ENCODE measurements around the gene TOR2A.

Gene TOR2A

DNA sequence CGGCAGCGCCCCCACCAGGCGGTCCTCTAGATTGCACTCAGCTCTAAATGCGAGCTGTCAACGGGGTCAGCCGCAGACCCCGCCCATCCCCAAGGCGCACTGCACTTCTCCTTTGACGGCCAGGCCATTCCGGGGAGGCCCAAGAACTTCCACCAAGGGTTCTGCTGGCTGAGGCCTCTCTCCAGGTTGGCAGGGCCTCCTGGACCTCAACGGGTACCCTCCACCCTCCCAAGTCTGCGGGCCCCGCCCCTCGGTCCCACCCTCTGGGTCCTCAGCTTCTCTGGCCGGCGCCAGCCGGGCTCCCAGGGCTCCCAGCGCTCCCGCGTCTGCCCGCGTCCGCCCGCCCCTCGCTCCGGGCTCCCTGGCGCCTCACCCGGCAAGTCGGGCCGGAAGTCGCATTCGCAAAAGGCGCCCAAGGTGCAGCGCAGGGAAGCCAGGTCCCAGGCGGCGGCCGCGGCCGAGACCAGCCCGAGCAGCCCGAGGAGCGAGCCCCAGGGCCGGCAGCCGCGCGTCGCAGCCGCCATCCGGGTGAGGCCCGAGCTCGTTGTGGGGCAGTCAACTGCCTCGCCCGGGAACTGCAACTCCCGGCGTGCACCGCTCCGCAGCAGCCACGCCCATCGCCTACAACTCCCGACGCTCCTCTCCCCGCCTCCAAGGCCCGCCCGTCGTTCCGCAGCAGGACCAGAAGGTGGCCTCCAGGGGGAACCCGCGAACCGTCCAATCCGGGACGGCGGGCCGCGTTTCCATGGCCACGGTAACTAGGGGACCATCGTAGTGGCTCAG is at the start of gene TOR2A:
TSS of gene TOR2A (minus strand) at position 548 of the 783 bp plus-strand sequence. CDS start at position 524, 24 bp downstream.
- DNase-seq: peak; percentile 99

DNA sequence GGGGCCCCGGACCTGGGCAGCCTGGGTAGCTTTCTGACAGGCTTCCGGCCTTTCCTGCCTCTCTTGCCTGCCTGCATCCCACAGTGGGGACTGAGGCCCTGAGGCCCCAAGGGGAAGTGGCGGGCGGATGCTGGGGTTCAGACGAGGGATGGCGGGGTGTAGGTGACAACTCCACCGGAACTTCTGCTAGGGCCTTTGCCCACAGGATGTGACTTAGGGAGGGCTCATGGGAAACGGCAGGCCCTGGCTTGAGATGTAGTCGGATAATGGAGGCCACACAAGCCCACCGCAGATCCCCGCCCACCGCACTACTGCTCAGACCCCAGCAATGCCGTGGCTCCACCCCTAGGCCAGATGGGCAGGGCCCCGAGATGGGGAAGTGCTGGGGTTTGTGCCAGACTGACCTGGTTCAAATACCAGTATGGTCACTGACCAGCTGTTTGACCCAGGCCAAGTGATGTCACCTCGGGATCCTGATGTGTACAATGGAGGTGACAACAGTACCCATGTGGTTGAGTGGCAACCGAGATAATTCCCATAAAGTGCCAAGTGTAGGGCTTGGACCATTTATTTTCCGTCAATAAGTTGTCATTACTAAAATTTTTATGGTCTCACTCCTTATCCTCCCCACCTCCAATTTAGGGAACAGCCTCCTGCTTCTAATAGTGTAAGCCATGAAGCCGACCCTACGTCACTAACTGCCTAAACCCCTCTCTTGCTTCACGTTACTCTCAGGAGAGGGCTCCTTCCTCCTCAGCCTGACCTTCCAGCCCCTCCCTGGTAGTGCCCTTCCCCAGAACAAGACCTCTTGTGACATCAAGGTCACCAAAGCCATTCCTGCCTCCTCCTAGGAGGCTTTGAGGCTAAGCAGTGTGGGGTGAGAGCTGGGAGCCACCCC is 48.3 kb upstream of the TOR2A start:
- peak; percentile 93 for DNase-seq

DNA sequence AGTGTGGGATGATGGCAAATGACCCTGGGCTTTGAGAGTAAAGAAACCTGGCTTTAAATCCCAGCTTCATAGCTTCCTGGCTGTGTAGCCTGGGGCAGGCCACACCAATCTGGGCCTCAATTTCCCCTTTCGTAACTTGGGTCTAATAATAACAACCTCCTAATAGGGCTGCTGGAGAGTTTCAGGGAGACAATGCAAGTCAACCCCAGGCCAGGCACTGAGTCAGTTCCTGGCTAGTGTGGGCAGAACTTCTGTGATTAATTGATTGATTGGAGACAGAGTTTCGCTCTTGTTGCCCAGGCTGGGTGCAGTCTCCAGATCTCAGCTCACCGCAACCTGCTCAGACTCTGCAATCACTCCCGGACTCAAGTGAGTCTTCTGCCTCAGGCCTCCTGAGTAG is 46.7 kb upstream of the TOR2A start:
- no peak for DNase-seq

DNA sequence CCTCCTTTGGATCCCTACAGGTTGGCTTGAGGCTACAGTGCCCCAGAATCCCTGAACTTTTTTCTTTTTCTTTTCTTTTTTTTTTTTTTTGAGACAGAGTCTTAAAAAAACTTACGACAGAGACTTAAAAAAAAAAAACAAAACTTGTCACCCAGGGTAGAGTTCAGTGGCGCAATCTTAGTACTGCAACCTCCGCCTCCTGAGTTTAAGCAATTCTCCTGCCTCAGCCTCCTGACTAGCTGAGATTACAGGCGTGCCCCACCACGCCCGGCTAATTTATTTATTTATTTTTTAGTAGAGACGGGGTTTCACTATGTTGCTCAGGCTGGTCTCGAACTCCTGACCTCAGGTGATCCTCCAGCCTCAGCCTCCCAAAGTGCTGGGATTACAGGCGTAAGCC is 45.8 kb upstream of the TOR2A start:
- peak; percentile 67 for DNase-seq

DNA sequence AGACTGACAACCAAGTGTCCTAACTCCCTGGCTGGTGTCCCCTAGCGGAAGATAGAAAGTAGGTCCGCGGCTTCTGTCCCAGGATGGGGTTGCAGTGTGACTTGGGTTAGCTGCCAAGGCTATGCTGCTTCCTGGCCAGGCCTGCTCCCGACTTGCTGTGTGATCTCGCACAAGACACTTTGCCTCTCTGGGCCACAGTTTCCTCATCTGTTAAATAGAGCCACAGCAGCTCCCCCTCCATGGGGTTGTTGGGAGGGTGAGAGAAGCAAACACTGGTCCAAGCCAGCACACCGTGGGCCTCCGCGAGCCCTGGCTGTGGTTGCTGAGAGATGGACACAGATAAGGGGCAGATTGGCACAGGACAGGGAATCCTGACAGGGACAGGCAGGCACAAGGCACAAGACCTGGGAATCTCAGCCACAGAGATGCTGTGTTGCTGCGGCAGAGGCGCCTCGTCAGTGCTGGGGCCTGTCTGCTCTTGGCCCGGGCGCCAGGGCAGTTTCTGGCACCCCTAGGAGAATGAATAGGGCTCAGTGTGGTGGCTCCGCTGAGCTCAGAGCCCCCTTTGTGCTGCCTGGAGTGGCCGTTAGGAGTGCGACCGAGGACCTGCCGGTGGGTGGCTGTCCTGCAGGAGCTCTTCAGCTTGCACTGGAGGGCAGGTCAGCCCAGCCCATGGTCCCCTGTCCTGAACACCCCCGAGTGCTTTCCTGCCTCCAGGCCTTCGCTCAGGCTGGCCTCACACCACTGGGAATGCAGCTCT is 45.2 kb upstream of the TOR2A start:
- peak; percentile 32 for DNase-seq

DNA sequence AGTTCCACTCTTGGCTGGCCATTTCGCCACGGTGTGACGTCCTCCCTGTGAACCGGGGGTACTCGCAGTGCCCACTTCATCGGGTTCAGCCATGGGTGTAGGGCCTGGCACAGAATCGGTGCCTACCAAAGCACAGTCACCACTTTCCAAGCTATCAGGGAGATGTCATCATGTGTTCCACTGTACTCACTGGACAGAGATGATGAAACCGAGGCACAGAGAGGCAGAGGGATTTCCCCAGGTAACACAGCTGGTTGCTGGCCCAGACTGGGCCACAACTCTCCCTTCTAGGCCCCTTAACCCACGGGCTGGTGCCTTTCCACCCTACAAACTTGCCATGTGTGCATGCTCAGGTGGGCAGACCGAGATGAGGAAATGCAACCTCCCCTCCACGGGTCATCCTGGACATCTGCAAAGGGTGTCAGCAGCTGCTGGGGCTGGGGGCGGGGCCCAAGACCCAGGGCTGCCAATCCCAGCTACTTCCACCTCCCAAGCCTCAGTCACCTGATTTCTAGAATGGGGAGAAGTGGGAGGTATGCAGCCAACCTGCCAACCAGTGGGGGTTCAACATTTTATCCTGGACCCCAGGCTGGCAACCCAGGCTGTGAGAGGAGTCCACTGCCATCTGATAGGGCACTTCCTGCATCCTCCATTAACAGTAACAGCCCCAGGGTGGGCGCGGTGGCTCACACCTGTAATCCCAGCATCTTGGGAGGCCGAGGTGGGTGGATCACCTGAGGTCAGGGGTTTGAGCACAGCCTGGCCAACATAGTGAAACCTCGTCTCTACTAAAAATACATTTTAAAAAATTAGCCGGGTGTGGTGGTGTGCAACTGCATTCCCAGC is 44.3 kb upstream of the TOR2A start:
- DNase-seq: peak; percentile 52

DNA sequence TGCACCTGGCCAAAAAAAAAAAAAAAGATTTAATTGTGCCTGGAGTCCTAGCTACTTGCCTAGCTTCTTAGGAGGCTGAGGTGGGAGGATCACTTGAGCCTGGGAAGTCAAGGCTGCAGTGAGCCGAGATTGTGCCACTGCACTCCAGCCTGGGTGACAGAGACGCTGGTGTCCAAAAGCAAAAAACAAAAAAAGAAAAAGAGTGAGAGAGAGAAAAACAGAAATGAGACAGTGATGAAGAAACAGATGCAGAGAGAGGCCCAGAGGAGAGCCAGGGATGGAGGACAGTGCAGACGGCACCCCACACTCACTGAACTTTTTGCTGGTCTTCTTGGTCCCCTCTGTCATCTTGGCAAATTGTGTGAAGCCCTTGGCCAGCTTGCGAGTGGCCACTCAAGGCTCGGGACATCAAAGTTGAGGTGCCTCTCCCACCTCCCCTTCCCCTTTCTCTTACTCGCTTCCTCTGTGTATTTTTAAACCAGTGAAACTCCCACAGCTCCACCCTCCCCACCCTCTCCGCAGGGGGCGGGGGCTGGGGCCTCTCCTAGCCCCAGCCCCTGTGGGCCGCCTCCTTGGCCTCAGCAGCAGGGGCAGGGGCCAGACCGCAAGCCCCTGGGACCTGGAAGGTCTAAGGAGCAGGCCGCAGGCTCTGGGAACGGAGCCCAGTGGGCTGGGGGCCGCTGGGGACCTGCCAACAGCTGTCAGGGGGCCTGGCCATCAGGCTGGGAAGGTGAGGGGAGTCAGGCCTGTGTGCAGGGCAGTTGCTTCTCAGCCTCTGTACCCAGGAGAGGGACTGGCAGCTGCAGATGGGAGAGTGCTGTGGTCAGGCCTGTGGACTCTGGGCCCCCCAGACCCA is 43.4 kb upstream of the TOR2A start, which contains the start of gene SH2D3C:
TSS of gene SH2D3C (minus strand) at position 387 of the 856 bp plus-strand sequence. CDS start at position 348, 39 bp downstream.
- peak; percentile 50 for DNase-seq

DNA sequence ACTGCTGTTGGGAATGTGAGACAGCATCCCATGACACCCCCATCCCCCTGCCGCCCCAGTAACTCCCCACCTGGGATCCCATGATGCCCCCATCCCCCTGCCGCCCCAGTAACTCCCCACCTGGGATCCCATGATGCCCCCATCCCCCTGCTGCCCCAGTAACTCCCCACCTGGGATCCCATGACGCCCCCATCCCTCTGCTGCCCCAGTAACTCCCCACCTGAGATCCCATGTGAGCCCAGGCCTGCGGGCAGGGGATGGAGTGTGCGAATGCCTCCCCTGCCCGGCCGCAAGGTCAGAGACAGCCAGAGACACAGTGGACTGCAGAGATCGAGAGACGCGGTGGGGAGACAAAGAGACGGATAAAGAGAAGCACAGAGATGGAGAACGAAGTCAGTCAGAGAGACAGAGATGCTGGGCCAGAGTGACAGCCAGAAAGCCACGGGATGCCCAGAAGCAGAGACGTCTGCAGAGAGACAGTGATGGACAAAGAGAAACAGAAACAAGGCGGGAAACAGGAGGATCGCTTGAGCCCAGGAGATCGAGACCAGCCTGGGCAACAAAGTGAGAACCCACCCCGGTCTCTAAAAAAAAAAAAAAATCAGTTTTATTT is 42.4 kb upstream of the TOR2A start:
- no peak for DNase-seq

DNA sequence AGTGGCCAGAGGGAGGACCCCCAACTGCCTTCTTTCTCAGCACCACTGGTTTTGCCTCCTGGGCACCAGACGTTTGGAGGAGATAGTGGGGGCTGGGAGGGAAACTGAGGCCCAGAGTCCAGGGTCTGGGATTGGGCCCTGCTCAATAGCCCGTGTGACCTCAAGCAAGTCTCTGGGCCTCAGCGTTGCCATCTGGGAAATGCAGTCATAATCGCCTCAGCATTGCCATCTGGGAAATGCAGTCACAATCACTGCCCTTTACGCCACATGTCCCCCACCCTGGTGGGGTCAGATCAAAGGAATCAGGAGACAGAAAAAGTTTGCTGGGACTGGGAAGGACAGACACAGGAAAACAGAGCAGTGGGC is 41.8 kb upstream of the TOR2A start:
- DNase-seq: peak; percentile 25

DNA sequence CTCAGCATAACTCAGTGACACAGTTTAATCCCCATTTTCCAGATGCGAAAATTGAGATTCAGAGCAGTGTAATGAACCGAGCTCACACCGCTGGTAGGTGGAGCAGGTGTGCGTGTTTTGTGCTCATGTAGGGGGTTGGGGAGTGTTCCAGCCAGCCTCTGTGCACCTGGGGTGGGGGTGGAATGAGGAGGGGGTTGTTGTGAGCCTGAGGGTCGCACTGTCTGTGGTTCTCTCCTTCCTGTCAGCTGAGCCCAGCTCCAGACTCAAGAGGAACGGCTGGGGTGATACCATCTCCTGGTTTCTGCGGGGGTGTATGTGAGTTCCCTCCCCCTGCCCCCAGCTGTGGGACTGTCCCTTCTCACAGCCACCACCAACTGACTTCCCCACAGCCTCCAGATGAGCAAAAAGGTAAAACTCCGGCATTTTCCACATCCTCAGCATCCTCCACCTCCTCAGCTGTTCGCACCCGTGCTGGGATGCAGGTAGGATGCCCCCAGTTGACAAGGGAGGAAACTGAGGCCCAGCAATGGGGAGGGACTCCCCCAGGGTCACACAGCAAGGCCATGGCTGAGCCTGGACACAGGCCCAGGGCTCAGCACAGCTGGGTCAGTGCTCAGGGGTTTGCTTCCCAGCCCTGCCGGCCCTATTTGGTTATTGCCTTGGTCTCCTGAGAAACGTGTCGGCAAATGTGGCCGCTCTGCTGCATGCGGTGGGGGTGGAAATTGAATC is 41.3 kb upstream of the TOR2A start:
- peak; percentile 92 for DNase-seq

DNA sequence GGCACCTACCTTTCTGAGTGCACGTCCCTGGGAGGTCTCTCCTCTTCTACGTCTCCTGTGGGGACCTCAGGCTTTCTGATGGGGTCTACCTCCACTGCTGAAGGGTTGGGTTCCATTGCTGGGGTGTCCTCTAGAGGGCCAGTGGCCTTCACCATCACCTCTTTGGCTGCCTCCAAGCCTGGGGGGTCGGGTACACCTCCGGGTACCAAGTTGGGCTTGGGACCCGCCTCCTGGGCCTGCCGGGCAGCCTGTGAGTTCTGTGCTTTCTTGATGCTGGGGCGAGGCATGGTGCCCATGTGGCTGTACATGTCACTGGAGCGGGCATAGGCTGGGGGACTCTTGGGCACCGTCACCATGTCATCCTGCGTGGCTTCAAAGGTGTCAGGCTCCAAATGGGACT is 38.9 kb upstream of the TOR2A start:
- no peak for DNase-seq

DNA sequence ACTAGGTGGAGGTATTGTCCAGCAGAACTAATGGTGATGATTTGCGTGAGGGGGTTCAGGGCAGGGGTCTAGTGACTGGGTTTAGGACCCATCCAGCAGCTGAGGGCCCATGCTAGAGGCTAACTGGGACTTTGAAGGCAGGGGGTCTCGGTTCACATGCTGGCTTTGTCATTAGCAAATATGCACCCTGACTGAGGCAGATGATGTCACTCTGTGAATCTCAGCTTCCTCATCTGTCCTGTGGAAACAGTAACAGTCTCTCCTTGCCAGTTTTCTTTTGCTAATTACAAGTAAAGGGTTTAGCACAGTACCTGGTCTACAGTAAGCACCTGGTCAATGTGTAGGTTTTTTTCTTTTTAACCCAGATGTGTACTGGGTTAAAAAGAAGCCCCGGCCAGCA is 38.2 kb upstream of the TOR2A start:
- no peak for DNase-seq

DNA sequence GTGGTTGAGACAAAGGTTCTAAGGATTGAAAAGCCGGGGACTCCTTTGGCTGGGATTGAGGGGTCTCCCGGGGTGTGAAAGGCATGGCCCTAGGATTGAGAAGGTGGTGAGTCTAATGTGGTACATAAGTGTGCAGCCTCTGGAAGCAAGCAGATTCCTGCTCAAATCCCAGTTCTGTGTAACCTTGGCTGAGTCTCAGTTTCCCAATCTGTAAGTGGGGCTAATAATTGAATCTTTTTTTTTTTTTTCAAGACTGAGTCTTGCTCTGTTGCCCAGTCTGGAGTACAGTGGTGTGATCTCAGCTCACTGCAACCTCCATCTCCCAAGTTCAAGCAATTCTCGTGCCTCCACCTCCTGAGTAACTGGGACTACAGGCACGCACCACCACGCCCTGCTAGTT is 37.5 kb upstream of the TOR2A start:
- DNase-seq: no peak

DNA sequence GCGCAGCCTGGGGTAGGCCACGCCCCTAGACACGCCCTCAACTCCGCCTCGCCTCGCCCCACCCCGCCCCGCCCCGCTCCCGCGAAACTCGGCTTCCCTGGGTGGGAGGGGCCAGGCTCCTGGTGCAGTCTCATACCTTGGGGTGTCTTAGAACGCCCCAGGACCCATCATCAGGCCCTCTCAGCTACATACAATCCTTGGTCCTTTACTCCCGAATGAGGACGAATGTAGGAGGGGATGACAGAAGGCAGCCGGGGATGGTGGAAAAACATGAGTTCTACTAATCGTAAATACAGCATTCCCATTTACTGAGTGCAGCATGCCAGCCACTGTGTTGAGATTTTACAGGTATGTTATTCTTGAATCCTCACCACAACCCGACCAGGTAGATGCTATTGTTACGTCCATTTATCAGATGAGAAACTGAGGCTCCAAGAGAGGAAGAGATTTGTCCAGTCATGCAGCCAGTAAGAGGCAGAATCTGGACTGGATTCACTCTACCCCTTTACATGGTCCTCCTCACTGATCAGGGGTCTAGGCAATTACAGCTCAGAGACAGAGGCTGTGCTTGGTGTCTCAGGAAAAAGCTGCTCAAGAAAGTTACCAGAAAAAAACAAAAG is 36.6 kb upstream of the TOR2A start:
- DNase-seq: no peak

DNA sequence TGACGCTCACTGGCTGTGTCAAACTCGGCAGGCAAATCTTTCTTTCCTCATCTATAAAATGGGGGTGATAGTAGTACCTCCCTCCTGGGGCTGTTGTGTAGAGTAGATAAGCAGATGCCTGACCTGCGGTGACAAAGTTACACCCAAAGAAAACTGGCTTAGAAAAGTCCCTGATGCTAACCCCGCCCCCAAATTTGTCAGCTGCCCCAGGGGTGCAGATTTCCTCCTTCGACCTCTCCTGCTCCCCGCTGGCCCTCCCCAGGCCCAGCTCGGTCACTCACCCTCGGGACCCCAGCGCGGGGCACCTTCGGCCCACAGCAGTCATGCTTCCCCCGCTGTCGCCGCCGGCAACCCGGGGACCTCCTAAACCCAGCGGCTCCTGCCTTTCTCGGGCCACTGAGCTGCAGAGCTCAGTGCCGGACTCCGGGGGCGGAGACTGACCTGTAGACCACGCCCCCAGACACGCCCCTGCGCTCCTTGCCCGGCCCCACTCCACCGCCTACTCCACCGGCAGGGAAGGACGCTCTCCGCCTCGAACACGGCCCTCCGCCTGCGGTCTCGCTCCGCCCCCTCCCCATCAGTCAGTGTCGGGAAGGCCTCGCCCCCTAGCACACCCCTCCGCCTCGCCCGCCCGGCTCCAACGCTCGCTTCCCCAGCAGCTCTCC is 35.9 kb upstream of the TOR2A start:
- peak; percentile 97 for DNase-seq

DNA sequence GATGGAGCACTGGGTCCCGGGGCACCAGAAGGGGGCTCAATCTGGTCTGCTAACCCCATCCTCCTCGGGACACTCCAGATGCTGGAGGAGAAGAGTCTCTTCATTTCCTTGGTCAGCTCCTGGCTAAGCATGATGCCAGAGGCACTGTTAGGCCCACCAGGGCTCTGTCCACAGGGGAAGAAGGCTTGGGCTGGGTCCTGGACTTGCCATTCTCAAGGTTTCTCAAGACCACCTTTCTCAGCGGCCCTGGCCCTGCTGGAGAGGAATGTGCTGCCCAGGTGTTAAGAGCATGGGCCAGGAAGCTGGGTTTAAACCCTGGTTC is 35.5 kb upstream of the TOR2A start:
- no peak for DNase-seq

DNA sequence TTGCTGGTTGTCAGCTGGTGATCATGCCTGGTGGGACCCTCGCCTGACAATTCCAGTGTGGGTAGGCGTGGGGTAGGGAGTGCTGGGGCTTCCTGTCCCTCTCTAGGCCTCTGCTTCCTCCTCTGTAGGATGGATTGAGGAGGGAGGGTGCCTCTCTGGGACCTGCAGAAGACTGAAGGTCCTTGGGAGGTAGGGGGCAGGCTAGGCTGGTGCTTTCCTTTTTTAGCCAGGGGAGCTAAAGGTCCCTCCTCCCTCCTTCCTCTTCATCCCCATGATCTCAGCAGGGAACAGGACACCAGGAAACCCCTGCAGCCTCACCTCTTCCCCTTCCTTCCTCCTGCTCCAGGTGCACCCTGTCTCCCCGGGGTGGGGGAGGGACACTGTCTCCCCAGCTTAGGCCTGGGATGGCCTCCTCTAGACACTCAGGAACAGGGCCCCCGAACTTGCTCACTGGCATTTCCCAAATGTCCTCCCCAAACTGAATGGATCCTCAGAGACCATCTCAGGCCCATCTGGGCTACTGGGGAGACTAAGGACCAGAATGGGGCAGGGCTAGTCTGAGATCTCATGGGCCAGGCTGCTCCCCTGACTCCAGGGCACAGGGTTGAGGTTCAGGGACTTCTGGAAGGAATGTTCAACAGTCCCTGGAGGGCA is 35.0 kb upstream of the TOR2A start:
- no peak for DNase-seq

DNA sequence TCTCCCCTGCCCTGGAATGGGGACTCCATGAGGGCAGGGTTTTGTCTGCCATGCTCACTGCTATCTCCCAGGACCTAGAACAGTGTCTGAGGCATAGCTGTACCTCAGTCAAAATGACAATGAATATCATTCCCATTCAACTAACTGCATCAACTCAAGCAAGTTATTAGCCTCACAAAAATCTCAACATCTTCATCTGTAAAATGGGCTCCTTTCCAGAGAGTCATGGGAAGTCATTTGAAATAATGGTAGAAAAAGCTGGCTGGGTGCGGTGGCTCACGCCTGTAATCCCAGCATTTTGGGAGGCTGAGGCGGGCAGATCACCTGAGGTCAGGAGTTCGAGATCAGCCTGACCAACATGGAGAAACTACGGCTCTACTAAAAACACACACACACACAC is 34.0 kb upstream of the TOR2A start:
- no peak for DNase-seq

DNA sequence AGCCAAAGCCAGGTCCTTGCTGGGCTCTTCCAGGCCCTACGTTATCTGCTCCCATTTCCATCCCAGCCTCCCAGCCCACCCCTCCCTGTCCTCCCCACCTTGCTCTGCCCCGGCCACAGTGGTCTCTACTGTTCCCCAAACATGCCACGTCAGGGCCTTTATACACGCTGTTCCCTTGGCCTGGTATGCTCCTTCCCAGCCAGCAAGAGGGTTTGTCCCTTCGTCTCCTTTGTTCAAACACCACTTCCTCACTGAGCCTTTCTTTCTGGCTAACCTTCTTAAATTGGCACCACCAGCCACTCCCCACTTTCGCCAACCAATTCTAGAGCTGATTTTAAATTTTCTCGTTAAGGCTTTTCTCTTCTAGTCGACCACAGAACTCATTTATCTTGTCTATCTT is 33.6 kb upstream of the TOR2A start:
- peak; percentile 40 for DNase-seq

All from hematopoietic multipotent progenitor cell treated with erythropoietin and hydrocortisone succinate and interleukin-3 and kit ligand, for 6 days (in vitro differentiated cells).